GM12878 (cell line): ENCODE results near the gene CMTM5. TPM values are rescaled to one million over a fixed set of nuclear protein-coding genes. Genes with fewer than 3 reads are reported as not detected.

ENCODE experiments used
- ATAC-seq: fragments of 200-7000 bp; cut with Tn5 transposase; 3 replicates; pipeline ENCODE4 v1.9.1; 2020; ENCODE audit warnings: mild to moderate bottlenecking, moderate library complexity
- BruUV-seq: library from RNA; stranded (reverse); fragments of 400-500 nt; replicated peaks from 2 replicates; lab custom pipeline; 2021; lab: Mats Ljungman, UMichigan
- CTCF ChIA-PET: fragments of 300-600 bp; sonication (Branson Sonifier 250); formaldehyde crosslinking; extraction: SDS; loops from one replicate; lab custom pipeline; 2021; ENCODE audit warnings: inconsistent platforms; lab: Yijun Ruan, JAX
- POLR2A ChIA-PET: fragments of 350-600 bp; formaldehyde crosslinking; extraction: SDS; loops from one replicate; lab custom pipeline; 2021; ENCODE audit warnings: inconsistent platforms; lab: Charles Lee
- RAD21 ChIA-PET: fragments of 300-600 bp; sonication (Branson Sonifier 250); formaldehyde crosslinking; loops from one replicate; lab custom pipeline; 2023; ENCODE audit warnings: antibody characterized with exemption; ENCODE audit not compliant: unreplicated experiment; lab: Charles Lee
- SMC1A ChIA-PET: fragments of 300-600 bp; sonication (Branson Sonifier 250); formaldehyde crosslinking; loops from one replicate; lab custom pipeline; 2023; ENCODE audit not compliant: unreplicated experiment, uncharacterized antibody; lab: Charles Lee
- DNase-seq: peaks from one replicate; pipeline ENCODE4 v3.0.0-alpha.2; 2011; ENCODE audit warnings: low read depth, low spot score
- FAIRE-seq: peaks from 3 replicates; lab custom pipeline; 2011; peaks lifted over from hg19 to GRCh38; lab: Jason Lieb, UNC
- H2AFZ ChIP-seq: 2 replicates; pipeline ENCODE4 v1.6.0; 2011; ENCODE audit warnings: low read depth, low read length, control low read depth; ENCODE audit not compliant: control insufficient read depth
- H3K27ac ChIP-seq: 2 replicates; pipeline ENCODE4 v1.5.1; 2011; ENCODE audit warnings: control low read depth; ENCODE audit not compliant: control insufficient read depth, insufficient read depth
- H3K27me3 ChIP-seq, 2 experiments: replicated peaks in 1 of 2; 2 replicates each; pipeline versions ENCODE4 v1.6.0 to v1.6.1; 2011; ENCODE audit warnings: low read length in 1 of 2; ENCODE audit not compliant: control insufficient read depth in 2 of 2, insufficient read depth in 2 of 2
- H3K36me3 ChIP-seq, 2 experiments: 2 replicates each; pipeline ENCODE4 v1.5.1; 2011; ENCODE audit warnings: low read length in 1 of 2; ENCODE audit not compliant: control insufficient read depth in 2 of 2, insufficient read depth in 2 of 2
- H3K4me1 ChIP-seq: 2 replicates; pipeline ENCODE4 v1.6.1; 2011; ENCODE audit warnings: mild to moderate bottlenecking, low read length, moderate library complexity, mixed read lengths; ENCODE audit not compliant: control insufficient read depth, insufficient read depth
- H3K4me2 ChIP-seq: 2 replicates; pipeline ENCODE4 v1.6.0; 2011; ENCODE audit warnings: control low read depth; ENCODE audit not compliant: control insufficient read depth, insufficient read depth
- H3K4me3 ChIP-seq: fragments of 200-600 bp; sonication (generic); 2 replicates; pipeline ENCODE4 v1.5.1; 2016
- H3K79me2 ChIP-seq: 2 replicates; pipeline ENCODE4 v1.6.0; 2011; ENCODE audit warnings: low read length; ENCODE audit not compliant: control insufficient read depth, insufficient read depth
- H3K9ac ChIP-seq: 2 replicates; pipeline ENCODE4 v1.8.0; 2011; ENCODE audit warnings: low read length, control low read depth, mixed read lengths; ENCODE audit not compliant: control insufficient read depth, insufficient read depth
- H3K9me3 ChIP-seq: replicated peaks from 3 replicates; pipeline ENCODE4 v1.5.1; 2011; ENCODE audit warnings: mild to moderate bottlenecking, low read length; ENCODE audit not compliant: control insufficient read depth, insufficient read depth
- H4K20me1 ChIP-seq: 2 replicates; pipeline ENCODE4 v1.6.0; 2011; ENCODE audit not compliant: control insufficient read depth, insufficient read depth
- CBFB ChIP-seq: IDR thresholded peaks from 2 replicates; pipeline ENCODE4 v1.6.1; 2016; ENCODE audit warnings: antibody characterized with exemption, low read depth
- EZH2 ChIP-seq: IDR thresholded peaks from 2 replicates; pipeline ENCODE4 v1.6.1; 2012; ENCODE audit warnings: low read depth, mild to moderate bottlenecking, control low read depth, inconsistent platforms, low read length, borderline replicate concordance; ENCODE audit not compliant: control insufficient read depth
- FOXM1 ChIP-seq: IDR thresholded peaks from 2 replicates; pipeline ENCODE4 v1.6.1; 2012; ENCODE audit warnings: low read depth, mild to moderate bottlenecking, inconsistent platforms, low read length, moderate library complexity
- HDGF ChIP-seq: fragments of 450-650 bp; IDR thresholded peaks from 2 replicates; pipeline ENCODE4 v1.6.1; 2016; ENCODE audit warnings: antibody characterized with exemption
- JUNB ChIP-seq: IDR thresholded peaks from 2 replicates; pipeline ENCODE4 v1.6.1; 2016; ENCODE audit warnings: antibody characterized with exemption, mild to moderate bottlenecking
- JUND ChIP-seq: IDR thresholded peaks from 2 replicates; pipeline ENCODE4 v1.6.1; 2012; ENCODE audit warnings: low read depth, mild to moderate bottlenecking, low read length, improper control_type of control experiment, moderate library complexity
- MXI1 ChIP-seq: fragments of 150-350 bp; IDR thresholded peaks from 2 replicates; pipeline ENCODE4 v1.6.1; 2011; ENCODE audit warnings: low read depth, mild to moderate bottlenecking, inconsistent platforms, low read length, improper control_type of control experiment
- POLR2A ChIP-seq: IDR thresholded peaks from 2 replicates; pipeline ENCODE4 v1.6.1; 2011; ENCODE audit warnings: low read depth, mild to moderate bottlenecking, low read length
- RUNX3 ChIP-seq: IDR thresholded peaks from 2 replicates; pipeline ENCODE4 v1.6.1; 2012; ENCODE audit warnings: low read length, inconsistent platforms
- TARDBP ChIP-seq: IDR thresholded peaks from 2 replicates; pipeline ENCODE4 v1.6.1; 2016; ENCODE audit warnings: borderline replicate concordance
- WRNIP1 ChIP-seq: IDR thresholded peaks from 2 replicates; pipeline ENCODE4 v1.6.1; 2011; ENCODE audit warnings: low read depth, low read length, improper control_type of control experiment, borderline replicate concordance
- YY1 ChIP-seq: IDR thresholded peaks from 2 replicates; pipeline ENCODE4 v1.6.1; 2011; ENCODE audit warnings: low read depth, mild to moderate bottlenecking, low read length
- WGBS: methylation state at CpG from one replicate; pipeline ENCODE4 v1.1.6; 2016; ENCODE audit warnings: low lambda C conversion rate; ENCODE audit not compliant: insufficient replicate concordance, insufficient coverage; ENCODE audit errors: missing lambda C conversion rate; 5-methylcytosine and 5-hydroxymethylcytosine counted together
- in situ Hi-C: fragments of 300-500 bp; cut with MboI; formaldehyde crosslinking; loops from 9 replicates; pipeline ENCODE4 v1.14.3; 2018; ENCODE audit warnings: mixed read lengths
- intact Hi-C: fragments of 100-400 bp; cut with micrococcal nuclease; formaldehyde crosslinking; loops from one replicate; pipeline ENCODE4 v1.14.2; 2022; ENCODE audit not compliant: unreplicated experiment
- polyA plus RNA-seq, 11 experiments: library from polyadenylated mRNA; depleted of rRNA in 4 of 11; unstranded in 6 of 11; stranded (reverse) in 5 of 11; fragments of >200 nt; fragmentation: Nextera tagmentation in 4 of 11; fragmentation: Illumina TruSeq in 1 of 11; extraction: Ambion mirVana in 4 of 11; extraction: Trizol in 1 of 11; gene quantifications; 1 replicate in 1 of 11; 2 replicates in 10 of 11; pipeline versions ENCODE4 v1.2.1 to v1.2.3, GENCODE V29; 2011 to 2016; ENCODE audit warnings: inconsistent platforms in 2 of 11, missing spikeins in 2 of 11, low read depth in 1 of 11
- total RNA-seq, 4 experiments: library from RNA; depleted of rRNA in 3 of 4; stranded (reverse); fragments of >200 nt in 3 of 4; fragmentation: Illumina TruSeq in 1 of 4; extraction: Trizol in 1 of 4; gene quantifications; 2 replicates each; pipeline versions ENCODE4 v1.2.1 to v1.2.3, GENCODE V29; 2013 to 2021
- TF ChIP-seq, protein P1 (sequence below): IDR thresholded peaks from 2 replicates; pipeline ENCODE4 v1.6.1; 2012; ENCODE audit warnings: improper control_type of control experiment, low read depth, low read length; ENCODE audit not compliant: insufficient replicate concordance
- TF ChIP-seq, protein P2 (sequence below): IDR thresholded peaks from 2 replicates; pipeline ENCODE4 v1.6.1; 2012; ENCODE audit warnings: low read depth, low read length, improper control_type of control experiment
- TF ChIP-seq, protein P3 (sequence below): fragments of 450-650 bp; IDR thresholded peaks from 2 replicates; pipeline ENCODE4 v1.6.1; 2017; ENCODE audit warnings: mild to moderate bottlenecking, moderate library complexity

The CMTM5 gene
- total and polyA plus RNA-seq, 10 of the 15 experiments (the other 5 are each of a cell fraction or from before 2014, with no cell fraction given): not detected

- TF ChIP-seq, protein P1, sequence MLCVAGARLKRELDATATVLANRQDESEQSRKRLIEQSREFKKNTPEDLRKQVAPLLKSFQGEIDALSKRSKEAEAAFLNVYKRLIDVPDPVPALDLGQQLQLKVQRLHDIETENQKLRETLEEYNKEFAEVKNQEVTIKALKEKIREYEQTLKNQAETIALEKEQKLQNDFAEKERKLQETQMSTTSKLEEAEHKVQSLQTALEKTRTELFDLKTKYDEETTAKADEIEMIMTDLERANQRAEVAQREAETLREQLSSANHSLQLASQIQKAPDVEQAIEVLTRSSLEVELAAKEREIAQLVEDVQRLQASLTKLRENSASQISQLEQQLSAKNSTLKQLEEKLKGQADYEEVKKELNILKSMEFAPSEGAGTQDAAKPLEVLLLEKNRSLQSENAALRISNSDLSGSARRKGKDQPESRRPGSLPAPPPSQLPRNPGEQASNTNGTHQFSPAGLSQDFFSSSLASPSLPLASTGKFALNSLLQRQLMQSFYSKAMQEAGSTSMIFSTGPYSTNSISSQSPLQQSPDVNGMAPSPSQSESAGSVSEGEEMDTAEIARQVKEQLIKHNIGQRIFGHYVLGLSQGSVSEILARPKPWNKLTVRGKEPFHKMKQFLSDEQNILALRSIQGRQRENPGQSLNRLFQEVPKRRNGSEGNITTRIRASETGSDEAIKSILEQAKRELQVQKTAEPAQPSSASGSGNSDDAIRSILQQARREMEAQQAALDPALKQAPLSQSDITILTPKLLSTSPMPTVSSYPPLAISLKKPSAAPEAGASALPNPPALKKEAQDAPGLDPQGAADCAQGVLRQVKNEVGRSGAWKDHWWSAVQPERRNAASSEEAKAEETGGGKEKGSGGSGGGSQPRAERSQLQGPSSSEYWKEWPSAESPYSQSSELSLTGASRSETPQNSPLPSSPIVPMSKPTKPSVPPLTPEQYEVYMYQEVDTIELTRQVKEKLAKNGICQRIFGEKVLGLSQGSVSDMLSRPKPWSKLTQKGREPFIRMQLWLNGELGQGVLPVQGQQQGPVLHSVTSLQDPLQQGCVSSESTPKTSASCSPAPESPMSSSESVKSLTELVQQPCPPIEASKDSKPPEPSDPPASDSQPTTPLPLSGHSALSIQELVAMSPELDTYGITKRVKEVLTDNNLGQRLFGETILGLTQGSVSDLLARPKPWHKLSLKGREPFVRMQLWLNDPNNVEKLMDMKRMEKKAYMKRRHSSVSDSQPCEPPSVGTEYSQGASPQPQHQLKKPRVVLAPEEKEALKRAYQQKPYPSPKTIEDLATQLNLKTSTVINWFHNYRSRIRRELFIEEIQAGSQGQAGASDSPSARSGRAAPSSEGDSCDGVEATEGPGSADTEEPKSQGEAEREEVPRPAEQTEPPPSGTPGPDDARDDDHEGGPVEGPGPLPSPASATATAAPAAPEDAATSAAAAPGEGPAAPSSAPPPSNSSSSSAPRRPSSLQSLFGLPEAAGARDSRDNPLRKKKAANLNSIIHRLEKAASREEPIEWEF: no peak
- TF ChIP-seq EZH2: no peak
- TF ChIP-seq, protein P2, sequence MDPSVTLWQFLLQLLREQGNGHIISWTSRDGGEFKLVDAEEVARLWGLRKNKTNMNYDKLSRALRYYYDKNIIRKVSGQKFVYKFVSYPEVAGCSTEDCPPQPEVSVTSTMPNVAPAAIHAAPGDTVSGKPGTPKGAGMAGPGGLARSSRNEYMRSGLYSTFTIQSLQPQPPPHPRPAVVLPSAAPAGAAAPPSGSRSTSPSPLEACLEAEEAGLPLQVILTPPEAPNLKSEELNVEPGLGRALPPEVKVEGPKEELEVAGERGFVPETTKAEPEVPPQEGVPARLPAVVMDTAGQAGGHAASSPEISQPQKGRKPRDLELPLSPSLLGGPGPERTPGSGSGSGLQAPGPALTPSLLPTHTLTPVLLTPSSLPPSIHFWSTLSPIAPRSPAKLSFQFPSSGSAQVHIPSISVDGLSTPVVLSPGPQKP: no peak
These were observed 22.3 kb downstream of the CMTM5 start (continued) for GRCh38 chr14:23399136-23399535.

GRCh38 chr14:23399591-23399990 is 22.7 kb downstream of the CMTM5 start:
- ChIA-PET RAD21 (no interaction called here), POLR2A (no interaction called here), SMC1A (no interaction called here), CTCF (no interaction called here)
- Histone ChIP-seq H3K4me1 (no peaks in the 10 kb centered on the region), H3K9ac (no peak overlapping the region), H4K20me1 (no peaks in the 10 kb centered on the region), H3K27ac (no peak overlapping the region), H3K9me3 (no peaks in the 10 kb centered on the region), H3K36me3 (no peaks in the 10 kb centered on the region), H3K4me3 (no peak overlapping the region), H2AFZ (no peak overlapping the region), H3K27me3 (no peaks in the 10 kb centered on the region; a peak in 2 of 4 replicates), H3K4me2 (no peak overlapping the region), H3K79me2 (no peaks in the 10 kb centered on the region)
- ATAC-seq (no peak), FAIRE-seq (no peak), DNase-seq (no peak)
- intact Hi-C loops: no loop called here
- BruUV-seq: no TSS peak
- in situ Hi-C loops: no loop called here
- 15% methylated on average over 6 of the region's 6 CpGs for WGBS
- TF ChIP-seq MXI1: no peak
- TF ChIP-seq JUNB: no peak
- TF ChIP-seq JUND: no peak
- no peak for TF ChIP-seq FOXM1
- TF ChIP-seq WRNIP1: no peak
- TF ChIP-seq HDGF: no peak
- TF ChIP-seq CBFB: no peak
- no peak for TF ChIP-seq YY1
- TF ChIP-seq, protein P3, sequence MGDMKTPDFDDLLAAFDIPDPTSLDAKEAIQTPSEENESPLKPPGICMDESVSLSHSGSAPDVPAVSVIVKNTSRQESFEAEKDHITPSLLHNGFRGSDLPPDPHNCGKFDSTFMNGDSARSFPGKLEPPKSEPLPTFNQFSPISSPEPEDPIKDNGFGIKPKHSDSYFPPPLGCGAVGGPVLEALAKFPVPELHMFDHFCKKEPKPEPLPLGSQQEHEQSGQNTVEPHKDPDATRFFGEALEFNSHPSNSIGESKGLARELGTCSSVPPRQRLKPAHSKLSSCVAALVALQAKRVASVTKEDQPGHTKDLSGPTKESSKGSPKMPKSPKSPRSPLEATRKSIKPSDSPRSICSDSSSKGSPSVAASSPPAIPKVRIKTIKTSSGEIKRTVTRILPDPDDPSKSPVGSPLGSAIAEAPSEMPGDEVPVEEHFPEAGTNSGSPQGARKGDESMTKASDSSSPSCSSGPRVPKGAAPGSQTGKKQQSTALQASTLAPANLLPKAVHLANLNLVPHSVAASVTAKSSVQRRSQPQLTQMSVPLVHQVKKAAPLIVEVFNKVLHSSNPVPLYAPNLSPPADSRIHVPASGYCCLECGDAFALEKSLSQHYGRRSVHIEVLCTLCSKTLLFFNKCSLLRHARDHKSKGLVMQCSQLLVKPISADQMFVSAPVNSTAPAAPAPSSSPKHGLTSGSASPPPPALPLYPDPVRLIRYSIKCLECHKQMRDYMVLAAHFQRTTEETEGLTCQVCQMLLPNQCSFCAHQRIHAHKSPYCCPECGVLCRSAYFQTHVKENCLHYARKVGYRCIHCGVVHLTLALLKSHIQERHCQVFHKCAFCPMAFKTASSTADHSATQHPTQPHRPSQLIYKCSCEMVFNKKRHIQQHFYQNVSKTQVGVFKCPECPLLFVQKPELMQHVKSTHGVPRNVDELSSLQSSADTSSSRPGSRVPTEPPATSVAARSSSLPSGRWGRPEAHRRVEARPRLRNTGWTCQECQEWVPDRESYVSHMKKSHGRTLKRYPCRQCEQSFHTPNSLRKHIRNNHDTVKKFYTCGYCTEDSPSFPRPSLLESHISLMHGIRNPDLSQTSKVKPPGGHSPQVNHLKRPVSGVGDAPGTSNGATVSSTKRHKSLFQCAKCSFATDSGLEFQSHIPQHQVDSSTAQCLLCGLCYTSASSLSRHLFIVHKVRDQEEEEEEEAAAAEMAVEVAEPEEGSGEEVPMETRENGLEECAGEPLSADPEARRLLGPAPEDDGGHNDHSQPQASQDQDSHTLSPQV: no peak
- no peak for TF ChIP-seq RUNX3
- no peak for TF ChIP-seq TARDBP
- TF ChIP-seq POLR2A: no peak
